ENCODE measurements around the gene ZG16.

ZG16 gene

GRCh38 chr16:29811170-29811895 lies 33.3 kb downstream of the ZG16 start:
- peak; percentile 52 for DNase-seq

- DNase-seq, result peak; percentile 18
Measured at GRCh38 chr16:29811896-29812665, 34.0 kb downstream of the ZG16 start, which contains the start of gene PRRT2. TSS of gene PRRT2 (plus strand) at chr16:29812193. CDS start at chr16:29813055, 862 bp downstream.

DNA sequence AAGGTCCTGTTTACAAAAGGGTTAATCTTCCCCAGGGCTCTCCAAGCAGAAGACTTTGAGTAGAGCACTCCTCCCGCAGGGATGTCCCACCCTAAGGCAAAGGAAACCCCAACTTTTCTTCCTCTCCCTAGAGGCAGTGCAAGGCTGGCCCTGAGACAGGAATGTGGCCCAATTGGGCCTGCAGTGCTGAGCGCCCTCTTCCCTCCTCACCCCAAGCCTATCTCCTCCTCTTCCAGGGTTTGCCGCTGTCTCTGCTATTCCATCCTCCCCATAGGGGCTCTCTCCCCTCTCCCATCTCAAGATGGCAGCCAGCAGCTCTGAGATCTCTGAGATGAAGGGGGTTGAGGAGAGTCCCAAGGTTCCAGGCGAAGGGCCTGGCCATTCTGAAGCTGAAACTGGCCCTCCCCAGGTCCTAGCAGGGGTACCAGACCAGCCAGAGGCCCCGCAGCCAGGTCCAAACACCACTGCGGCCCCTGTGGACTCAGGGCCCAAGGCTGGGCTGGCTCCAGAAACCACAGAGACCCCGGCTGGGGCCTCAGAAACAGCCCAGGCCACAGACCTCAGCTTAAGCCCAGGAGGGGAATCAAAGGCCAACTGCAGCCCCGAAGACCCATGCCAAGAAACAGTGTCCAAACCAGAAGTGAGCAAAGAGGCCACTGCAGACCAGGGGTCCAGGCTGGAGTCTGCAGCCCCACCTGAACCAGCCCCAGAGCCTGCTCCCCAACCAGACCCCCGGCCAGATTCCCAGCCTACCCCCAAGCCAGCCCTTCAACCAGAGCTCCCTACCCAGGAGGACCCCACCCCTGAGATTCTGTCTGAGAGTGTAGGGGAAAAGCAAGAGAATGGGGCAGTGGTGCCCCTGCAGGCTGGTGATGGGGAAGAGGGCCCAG lies 34.9 kb downstream of the ZG16 start:
- DNase-seq, result no peak

DNA sequence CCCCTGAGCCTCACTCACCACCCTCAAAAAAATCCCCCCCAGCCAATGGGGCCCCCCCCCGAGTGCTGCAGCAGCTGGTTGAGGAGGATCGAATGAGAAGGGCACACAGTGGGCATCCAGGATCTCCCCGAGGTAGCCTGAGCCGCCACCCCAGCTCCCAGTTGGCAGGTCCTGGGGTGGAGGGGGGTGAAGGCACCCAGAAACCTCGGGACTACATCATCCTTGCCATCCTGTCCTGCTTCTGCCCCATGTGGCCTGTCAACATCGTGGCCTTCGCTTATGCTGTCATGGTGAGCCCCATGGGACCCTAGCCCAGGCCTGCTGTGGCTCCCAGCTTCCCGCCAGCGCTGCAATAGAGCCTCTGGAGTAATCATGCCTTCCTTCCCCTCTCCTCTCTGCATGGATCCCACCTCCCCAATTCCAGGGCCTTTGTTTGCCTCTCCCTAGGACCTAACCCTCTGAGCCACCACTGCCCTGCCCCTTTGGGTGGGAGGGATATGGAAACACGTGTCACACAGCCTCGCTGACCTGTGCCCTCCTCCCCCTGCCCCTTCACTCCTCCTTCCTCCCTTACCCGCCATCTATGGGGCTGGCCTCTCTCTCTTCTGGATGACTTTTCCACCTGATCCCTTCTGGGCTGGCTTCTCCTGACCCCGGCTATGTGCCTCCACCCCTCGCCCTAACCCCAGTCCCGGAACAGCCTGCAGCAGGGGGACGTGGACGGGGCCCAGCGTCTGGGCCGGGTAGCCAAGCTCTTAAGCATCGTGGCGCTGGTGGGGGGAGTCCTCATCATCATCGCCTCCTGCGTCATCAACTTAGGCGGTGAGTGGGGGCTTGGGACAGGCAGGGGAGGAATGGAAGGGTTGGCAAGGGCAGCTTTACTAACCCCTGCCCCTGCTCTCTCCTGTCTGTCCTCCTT lies 35.8 kb downstream of the ZG16 start:
- DNase-seq, result no peak

DNA sequence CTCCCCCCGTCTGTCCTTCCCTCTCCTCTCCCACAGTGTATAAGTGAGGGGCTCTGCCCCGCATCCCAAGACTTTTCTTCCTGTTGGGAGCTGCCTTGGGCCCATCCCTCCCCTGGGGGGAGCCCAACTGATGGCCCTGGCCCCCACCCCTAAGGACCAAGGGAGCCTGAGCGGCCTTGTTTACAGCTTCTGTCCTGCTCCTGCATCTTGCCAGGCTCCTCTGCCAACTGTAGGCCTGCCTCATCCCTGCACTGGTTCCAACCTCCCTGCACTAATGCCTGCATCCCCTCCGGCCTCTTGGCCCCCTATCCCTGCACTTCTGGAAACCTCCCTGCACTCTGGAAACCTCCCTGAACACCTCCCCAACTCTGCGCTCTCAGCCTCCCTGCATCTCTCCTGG lies 36.5 kb downstream of the ZG16 start:
- DNase-seq, result no peak

DNA sequence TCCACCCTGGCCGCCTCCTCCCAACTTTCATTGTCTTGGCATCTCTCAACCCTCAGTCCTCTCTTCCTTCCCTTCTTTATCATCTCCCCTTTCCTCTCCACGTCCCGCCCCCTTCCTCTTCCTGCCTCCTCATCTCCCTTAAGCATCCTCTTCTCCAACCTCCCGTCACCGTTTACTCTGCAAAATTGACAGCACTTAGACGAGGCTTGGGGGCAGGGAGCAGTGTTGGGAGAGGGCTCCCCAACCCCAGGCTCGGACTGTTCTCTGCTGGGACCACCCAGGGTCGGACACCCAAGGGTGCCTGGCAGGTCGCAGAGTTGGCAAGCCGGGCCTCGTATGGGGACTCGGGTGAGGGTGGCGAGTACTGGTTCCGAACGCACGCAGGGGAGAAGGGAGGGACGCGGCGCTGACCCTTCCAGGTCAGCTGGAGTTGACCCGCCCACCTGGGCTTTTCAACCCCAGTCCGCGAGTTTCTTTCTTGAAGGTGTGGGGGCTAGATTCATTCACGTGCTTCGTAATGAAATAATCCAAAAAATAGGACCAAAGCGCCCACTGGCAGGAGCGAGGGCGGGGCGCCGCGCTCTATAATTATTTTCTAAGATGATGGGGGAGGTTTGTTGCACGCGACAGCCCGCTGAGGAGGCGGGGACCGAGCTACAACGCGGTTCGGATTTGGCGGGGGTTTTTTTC lies 37.1 kb downstream of the ZG16 start:
- no peak for DNase-seq

DNA sequence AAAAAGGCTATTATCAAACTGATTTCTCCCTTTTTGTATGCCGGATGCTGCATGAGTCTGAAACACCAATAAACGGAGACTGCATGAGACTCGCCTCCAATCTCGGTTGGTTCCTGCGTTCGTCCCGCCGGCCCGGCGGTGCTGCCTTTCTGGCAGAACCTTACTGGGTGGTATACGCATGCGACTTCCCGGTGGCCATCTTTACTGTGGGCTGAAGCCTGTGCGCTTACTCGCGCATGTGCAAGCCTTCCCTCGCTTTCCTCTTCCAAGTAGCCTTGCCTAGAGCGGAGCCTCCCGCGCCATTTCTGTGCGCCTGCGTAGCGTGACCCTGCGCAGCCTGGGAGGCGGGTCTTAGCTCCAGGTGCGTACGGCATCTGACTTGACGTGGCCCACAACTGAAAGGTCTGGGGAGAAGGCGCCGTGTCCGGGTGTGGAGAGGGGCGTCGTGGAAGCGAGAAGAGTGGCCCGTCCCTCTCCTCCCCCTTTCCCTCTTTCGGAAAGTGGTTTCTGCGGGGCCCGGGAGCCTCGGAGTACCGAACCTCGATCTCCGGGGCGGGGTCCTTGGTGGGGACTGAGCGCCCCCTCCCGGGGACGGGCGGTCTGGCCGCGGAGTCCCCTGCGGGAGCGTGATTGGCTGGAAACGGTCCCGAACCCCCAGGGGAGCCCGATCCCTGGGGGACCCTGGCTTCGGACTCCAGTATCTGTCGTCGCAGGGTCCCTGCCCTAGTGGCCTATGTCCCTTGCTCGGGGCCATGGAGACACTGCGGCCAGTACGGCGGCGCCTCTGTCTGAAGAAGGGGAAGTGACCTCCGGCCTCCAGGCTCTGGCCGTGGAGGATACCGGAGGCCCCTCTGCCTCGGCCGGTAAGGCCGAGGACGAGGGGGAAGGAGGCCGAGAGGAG lies 38.0 kb downstream of the ZG16 start, which contains the start of gene PAGR1:
TSS of gene PAGR1 (plus strand) at position 360 of the 901 bp plus-strand sequence. CDS start at position 734, 374 bp downstream.
- peak; percentile 99 for DNase-seq

DNA sequence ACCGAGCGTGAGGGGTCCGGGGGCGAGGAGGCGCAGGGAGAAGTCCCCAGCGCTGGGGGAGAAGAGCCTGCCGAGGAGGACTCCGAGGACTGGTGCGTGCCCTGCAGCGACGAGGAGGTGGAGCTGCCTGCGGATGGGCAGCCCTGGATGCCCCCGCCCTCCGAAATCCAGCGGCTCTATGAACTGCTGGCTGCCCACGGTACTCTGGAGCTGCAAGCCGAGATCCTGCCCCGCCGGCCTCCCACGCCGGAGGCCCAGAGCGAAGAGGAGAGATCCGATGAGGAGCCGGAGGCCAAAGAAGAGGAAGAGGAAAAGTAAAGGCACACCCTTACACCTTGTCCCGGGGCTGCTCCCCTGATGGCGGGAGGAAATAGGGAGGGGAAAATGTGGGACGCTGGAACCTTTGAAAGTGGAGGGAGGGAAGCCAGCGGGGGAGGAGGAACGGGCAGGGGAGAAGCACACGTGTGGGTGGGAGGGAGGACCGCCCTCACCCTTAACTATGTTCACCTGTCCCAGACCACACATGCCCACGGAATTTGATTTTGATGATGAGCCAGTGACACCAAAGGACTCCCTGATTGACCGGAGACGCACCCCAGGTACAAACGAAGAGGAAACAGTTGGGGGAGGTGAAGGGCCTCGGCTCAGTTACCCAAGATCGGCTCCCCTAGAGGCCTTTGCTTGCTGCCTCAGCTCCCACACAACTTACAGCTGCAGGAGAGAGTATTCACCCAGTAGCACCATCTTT lies 38.8 kb downstream of the ZG16 start:
- peak; percentile 44 for DNase-seq

GRCh38 chr16:29818082-29818481 lies 40.0 kb downstream of the ZG16 start:
- DNase-seq, result no peak

DNA sequence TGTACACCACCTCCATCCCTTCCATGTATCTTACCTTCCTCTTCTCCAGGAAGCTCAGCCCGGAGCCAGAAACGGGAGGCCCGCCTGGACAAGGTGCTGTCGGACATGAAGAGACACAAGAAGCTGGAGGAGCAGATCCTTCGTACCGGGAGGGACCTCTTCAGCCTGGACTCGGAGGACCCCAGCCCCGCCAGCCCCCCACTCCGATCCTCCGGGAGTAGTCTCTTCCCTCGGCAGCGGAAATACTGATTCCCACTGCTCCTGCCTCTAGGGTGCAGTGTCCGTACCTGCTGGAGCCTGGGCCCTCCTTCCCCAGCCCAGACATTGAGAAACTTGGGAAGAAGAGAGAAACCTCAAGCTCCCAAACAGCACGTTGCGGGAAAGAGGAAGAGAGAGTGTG lies 41.5 kb downstream of the ZG16 start:
- DNase-seq, result no peak

- peak; percentile 37 for DNase-seq
Measured at GRCh38 chr16:29820271-29820701, 42.2 kb downstream of the ZG16 start, which contains the start of gene MVP. TSS of gene MVP (plus strand) at chr16:29820462. CDS start at chr16:29830550, 10,088 bp downstream.

- DNase-seq, result peak; percentile 24
Measured at GRCh38 chr16:29820730-29821642, 42.9 kb downstream of the ZG16 start.

GRCh38 chr16:29821643-29822115 lies 43.6 kb downstream of the ZG16 start:
- DNase-seq, result no peak

DNA sequence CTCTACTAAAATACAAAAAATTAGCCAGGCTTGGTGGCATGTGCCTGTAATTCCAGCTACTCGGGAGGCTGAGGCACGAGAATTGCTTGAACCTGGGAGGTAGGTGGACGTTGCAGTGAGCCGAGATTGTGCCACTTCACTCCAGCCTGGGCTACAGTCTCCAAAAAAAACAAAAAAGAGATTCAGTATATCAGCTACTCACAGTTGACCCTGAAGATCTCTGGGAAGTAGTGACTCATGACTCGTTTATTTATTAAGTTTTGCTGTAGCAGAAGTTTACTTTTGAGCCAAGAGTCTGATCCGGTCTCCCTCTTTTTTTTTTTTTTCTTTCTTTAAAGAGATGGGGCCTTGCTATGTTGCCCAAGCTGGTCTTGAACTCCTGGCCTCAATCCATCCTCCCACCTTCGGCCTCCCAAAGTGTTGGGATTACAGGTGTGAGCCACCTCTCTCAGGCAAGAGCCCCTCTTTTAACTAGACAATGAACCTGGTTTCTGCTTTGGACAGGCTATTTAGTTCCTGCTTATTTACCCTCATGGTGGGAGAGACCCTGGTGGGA lies 46.6 kb downstream of the ZG16 start:
- no peak for DNase-seq

DNA sequence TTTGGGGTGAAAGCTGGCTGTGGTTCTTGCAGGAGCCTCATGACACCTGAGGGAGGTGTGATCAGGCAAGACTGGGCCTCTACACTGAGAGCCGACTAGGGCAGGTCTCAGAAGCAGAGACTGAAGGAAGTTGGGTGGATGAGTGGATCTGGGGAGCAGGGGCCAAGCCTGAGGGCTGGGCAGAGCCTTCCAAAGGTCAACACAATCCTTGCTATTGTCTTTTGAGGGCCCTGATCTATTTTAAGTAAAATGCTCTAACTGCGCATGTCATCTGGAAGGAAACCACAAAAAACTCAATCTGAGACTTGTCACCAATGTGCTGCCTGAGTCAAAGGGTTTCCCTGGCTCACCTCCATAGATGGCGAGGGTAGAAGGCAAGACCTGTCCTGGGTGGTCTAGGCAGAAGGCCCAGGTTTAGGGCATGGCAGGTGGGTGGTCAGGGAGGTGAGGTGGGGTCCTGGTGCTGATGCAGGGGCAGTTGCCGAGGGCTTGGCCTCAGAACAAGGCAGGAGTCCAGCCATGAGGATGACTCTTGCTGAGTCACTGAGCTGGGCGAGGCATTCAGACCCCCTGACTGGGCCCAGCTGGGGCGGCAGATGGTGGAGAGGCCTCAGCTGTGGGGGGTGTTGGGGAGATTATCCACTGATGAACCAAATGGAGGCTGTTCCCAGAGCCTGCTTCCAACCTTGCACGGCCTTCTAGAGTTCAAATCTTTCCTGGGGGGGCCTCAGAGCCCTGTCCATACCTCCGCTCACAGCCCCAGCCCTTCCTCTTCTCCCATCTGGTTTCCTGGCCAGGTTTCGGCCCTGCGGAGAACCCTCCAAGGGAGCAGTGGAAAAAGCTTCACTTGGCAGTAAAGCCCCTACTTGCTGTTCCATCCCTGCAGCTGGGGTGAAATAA lies 47.3 kb downstream of the ZG16 start:
- DNase-seq, result no peak

DNA sequence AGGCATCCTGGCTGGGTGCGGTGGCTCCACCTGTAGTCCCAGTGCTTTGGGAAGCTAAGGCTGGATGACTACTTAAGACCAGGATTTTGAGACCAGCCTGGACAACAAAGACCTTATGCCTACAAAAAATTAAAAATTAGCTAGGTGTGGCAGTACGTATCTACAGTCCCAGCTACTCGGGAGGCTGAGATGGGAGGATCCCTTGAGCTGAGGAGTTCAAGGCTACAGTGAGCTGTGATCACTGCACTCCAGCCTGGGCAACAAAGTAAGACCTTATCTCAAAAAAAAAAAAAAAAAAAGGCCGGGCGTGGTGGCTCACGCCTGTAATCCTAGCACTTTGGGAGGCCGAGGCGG lies 48.3 kb downstream of the ZG16 start:
- DNase-seq, result no peak

- DNase-seq, result no peak
Measured at GRCh38 chr16:29830774-29831173, 52.7 kb downstream of the ZG16 start.

All from activated effector memory CD4-positive, alpha-beta T cell treated with Interleukin-2 at 50 U/mL for 16 hours (primary cell).